IPS DF 4.7 (cell line): ENCODE data around the gene QRICH1.
"Not testable (repeated sequence)": the region's sequence is repeated elsewhere in the genome, so short reads cannot be mapped to it uniquely, and the experiment has no call there.

Source experiments
- DNase-seq: peaks from one replicate; pipeline ENCODE4 v3.0.0-alpha.2; 2013; ENCODE audit warnings: low spot score; ENCODE audit errors: extremely low read depth

The QRICH1 gene

DNA sequence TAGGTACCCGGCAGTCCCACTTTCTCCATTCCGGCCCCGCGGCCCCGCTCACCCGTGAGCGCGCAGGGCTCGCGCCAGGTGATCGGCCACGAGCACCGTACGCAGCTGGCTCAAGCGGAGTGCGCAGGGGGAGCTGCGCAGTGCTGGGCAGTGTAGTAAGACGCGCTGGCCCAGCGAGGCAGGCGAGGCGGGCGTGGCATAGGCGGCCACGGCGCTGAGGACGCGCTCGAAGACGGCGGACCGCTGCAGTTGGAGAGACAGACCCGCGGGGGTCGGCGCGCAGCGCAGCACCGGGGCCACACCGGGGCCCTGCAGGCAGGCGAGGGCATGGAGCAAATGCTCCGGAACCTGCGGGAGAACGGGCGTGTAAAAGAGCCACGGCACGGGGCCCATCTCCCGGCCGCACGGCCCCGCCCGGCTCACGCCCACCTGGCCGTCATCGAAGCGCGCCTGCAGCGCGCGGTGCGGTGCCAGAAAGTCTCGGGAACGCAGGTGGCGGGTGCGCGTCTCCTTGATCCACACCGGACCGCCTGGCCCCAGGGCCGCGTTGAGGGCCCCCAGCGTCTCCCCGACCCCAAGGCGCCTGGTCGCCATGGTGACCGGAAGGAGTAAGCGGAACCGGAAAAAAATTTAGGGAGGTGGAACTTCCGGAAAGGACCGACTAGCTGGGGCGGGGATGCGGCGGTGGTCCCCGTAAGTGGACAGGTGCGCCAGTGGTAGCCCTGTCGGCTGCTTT lies 75.7 kb downstream of the QRICH1 start, which contains the start of gene DALRD3:
DALRD3 (minus strand) TSS at position 610 of the 736 bp plus-strand sequence; CDS start at position 594, 16 bp downstream.
- DNase-seq, result no peak

DNA sequence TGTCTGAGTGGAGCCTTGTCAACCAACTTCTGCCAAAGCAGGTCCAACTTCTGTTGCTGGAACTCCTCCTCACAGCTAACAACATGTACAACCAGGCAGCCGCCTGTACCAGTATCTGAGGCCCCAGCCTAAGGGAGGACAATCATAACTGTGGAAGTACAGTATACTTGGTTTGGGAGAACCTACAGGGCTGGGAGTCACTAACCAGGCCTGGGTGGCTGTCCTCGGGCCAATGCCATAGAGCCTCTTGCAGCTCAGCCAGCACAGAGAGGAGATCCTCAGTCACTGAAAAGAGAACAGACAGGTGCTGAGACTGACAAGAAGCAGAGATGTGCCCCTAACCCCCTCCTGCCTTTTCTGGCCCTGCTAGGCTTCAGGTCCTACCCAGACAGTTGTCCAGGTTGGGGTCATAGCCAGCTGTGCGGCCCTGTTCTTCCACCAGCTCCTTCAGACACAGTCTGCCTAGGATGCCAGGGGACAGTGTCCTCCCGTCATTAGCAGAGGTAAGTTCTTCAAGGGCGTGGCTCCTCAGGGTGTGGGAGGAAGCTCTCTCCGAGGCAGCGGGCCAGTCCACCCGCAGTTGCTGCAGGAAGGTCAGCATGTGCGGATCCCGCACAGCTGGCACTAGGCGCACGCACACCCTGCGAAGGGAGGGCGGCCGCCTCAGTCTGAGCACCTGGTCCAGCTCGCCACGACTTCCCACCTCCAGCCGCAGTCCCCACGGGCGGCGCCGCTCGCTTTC lies 76.5 kb downstream of the QRICH1 start:
- no peak for DNase-seq

DNA sequence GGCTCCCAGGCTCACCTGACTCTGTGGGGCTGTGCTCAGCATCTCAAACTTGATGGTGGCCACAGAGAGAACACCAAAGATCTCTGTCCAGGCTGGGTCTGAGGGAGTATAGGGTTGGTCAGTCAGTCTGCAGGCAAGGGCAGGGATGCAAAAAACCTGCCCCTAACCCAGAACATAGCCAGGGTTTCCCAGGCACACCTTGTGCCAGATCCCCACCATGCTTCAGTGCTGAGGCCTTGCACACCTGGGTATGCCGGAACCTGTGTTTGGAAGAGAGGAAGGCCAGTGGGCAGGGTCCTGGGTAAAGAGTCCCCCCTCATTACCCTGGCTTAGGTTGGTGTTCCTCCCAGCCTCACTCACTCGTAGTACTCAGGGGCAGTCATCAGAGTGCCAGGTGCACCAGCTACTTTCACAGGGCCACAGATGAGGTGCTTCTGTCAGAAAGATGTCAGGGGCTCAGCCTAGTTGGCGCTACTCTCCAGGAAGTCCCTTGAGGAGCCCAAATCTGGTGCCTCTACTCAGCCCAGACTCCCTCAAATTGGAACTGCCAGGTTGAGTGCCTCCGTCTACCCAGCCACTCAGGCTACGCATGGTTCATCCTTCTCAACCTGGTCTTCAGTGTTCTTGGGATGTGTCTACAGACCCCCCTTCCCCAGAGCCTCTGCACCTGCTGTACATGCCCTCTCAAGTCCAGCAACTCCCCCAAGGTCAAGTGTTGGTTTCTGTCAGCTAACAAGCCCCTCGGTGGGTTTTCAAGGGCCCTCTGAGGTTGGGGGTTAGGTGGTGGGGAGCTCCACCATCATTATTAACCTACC lies 77.2 kb downstream of the QRICH1 start:
- no peak for DNase-seq

DNA sequence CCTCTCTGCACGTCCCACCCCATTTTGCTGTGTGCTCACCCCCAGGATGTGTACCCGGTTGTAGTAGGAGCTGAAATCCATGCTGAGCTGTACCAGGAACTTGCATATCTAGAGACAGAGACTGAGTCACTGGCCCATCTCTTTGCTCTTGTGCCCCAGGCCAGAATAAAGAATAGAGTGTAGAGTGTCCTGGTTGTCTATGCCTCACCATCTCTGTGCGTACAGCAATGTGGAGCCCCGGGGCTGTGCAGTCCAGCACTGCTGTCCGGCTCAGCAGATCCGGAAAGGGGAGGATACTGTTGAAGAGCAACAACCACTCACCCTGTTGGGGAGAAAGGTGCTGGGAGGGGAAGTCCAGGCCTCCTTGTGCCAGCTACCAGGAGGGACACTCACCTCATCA lies 78.1 kb downstream of the QRICH1 start:
- DNase-seq, result no peak

- no peak for DNase-seq
Measured at GRCh38 chr3:49015072-49015471, 78.8 kb downstream of the QRICH1 start.

DNA sequence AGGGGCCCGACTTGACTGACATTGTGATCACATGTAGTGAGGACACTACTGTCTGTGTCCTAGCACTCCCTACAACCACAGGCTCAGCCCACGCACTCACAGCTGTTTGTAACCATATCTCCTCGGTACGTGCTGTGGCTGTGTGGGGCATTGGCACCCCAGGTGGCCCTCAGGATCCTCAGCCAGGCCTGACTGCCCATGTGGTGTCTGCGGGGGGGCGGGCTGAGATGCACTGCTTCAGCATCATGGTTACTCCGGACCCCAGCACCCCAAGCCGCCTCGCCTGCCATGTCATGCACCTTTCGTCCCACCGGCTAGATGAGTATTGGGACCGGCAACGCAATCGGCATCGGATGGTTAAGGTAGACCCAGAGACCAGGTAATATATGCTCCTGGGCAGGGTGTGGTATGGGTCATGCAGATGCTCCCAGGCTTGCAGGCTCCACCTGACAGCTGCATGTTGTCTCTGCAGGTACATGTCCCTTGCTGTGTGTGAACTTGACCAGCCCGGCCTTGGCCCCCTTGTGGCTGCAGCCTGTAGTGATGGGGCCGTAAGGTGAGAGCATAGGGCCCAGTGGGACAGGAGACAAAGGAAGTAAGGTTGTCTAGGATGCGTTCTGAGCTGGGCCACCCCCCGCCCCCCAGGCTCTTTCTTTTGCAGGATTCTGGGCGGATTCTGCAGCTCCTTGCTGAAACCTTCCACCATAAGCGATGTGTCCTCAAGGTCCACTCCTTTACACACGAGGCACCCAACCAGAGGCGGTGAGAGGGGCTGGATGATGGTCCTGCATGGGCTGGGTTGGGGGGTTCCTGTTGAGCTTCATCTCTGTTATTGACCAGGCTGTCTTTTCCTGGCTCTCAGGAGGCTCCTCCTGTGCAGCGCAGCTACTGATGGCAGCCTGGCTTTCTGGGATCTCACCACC lies 79.9 kb downstream of the QRICH1 start:
- no peak for DNase-seq

GRCh38 chr3:49013113-49013737 lies 80.6 kb downstream of the QRICH1 start:
- DNase-seq, result no peak

- no peak for DNase-seq
Measured at GRCh38 chr3:49012441-49013017, 81.3 kb downstream of the QRICH1 start.

- no peak for DNase-seq
Measured at GRCh38 chr3:49009396-49009795, 84.5 kb downstream of the QRICH1 start.

DNA sequence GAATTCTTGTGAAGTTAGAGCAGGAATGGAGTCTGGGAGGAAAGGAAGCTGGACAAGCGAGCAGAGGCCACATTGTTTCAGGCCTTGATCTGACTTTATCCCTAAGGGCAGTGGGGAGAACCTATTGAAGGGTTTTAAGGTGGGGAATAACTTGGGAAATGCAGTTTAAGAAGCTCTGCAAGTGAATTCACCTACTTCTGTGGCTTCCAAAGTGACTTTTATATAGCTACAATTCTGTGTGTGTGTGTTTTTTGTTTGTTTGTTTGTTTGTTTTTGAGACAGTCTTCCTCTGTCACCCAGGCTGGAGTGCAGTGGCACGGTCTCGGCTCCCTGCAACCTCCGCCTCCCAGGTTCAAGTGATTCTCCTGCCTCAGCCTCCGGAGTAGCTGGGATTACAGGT lies 85.2 kb downstream of the QRICH1 start:
- DNase-seq, result not testable (repeated sequence)

DNA sequence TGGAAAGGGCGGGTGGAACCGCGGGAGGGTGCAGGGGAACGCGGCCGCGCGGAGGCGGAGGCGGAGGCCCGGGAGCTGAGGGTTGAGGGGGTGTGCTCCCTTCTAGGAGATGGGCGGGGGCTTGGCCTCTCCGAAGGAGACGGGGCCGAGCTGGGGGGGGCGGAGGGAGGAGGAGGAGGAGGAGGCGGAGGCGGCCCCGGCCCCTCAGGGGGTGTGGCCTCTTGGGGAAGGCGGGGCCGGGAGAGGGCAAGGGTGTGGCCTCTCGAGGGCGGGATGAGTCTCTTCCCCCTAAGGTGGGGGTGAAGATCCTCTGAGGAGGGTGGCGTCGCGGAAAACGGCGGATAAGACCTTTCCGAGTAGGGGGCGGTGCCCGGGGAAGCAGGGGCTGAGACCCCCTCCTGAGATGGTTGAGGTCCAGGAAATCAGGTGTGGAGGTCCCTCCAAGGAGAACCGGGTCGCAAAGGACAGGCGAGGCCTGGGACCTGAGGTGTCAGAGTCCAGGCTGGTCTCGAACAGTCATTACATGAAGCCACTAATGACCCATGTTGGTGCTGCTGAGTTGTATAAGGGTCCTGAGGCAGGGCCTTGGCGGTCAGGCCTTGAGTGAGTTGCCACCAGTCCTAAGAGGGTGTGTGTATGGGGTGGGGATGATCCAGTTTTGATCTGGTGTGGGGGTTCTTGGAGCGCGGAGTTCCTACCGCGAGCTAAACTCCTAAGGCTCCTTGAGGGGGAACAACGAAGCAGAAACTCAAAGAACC lies 85.9 kb downstream of the QRICH1 start:
- DNase-seq, result no peak

- peak; percentile 94 for DNase-seq
Measured at GRCh38 chr3:49007068-49007770, 86.7 kb downstream of the QRICH1 start, which contains the start of gene WDR6. TSS of gene WDR6 (plus strand) at chr3:49007391. CDS start at chr3:49007432, 41 bp downstream.

- no peak for DNase-seq
Measured at GRCh38 chr3:49006408-49007067, 87.3 kb downstream of the QRICH1 start.

DNA sequence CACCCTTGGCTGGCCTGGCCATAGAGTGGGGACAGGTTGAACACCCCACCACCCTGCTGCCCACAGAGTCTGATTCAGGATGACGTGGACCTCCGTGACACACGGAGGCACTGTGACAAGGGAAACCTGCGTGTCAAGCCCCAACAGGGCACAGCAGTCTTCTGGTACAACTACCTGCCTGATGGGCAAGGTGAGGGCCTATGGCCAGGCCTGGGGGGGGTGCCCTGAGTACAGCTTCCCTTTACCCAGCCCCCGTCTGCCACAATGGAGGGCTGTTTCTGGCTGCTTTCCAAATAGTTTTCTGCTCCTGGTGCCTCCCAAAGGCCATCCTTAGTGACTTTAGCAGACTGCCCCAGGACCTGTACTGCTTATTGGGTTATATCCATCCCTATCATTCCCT lies 87.9 kb downstream of the QRICH1 start:
- no peak for DNase-seq

- DNase-seq, result no peak
Measured at GRCh38 chr3:49005303-49005680, 88.6 kb downstream of the QRICH1 start.

DNA sequence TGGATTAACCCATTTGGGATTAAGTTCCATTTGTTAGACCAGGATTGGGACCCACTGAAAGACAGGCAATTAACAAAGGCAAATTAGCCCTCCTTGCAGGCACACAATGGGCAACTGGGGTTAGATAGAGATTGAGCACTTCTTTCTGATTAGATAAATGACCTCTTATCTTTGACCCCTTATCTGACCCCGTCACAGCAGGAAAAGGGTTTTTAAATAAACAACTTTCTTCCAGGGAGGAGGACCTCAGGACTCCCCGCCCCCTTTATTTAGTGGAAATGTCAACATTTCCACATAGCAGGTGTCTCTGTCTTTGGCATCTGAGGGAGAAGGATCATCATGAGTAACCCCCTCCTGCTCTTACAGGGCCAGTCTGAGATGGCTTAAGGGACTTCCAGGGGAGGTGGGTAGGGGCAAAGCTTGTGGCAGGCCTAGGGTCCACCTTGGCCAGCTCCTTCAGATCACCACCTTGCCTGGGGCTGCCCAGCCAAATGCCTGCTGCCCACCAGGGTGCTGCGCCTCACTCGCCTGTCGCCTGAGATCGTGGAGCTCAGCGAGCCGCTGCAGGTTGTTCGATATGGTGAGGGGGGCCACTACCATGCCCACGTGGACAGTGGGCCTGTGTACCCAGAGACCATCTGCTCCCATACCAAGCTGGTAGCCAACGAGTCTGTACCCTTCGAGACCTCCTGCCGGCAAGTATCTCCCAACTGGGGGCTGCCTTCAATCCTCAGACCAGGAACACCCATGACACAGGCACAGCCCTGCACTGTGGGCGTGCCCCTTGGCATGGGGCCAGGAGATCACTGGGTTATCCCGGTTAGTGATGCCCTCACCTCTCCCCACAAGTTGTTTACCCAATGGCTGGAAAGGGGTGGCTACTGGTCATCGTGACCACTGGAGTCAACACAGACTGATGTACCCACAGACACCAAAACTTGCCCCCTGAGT lies 89.2 kb downstream of the QRICH1 start:
- DNase-seq, result no peak

DNA sequence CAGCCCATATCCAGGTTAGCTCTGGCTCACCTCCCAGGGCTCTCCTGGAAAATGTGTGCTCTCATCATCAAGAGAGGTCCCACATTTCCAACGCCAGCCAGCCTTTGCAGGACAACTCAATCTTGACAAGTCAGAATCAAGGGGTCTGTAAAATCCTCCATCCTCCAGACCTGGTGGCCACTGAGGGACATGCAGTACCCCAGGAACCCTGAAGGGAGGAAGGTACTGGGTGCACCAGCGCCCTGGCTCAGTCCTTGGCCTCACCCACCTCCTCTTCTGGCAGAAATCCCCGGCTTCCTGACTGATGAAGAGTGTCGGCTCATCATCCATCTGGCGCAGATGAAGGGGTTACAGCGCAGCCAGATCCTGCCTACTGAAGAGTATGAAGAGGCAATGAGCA lies 92.7 kb downstream of the QRICH1 start:
- DNase-seq, result no peak
